ENCODE data around the gene ACOT9. TPM values are rescaled to one million over a fixed set of nuclear protein-coding genes. Genes with fewer than 3 reads are reported as not detected.

Gene ACOT9
- total RNA-seq, 2 experiments from 2014 or later, result 22.1 to 23.1 TPM

Other genes starting within 250 kb of the ACOT9 start
- gene PRDX4, start 75.8 kb downstream of the ACOT9 start, total RNA-seq, result 10 to 100 TPM; 46.6 to 46.9 TPM
- gene SAT1, start 39.9 kb upstream of the ACOT9 start, total RNA-seq, result 10 to 100 TPM; 70.5 to 71.8 TPM
- gene APOO, start 164.7 kb upstream of the ACOT9 start, total RNA-seq, result 10 to 100 TPM; 31.7 to 38.5 TPM
- under 1 TPM in 1 of 2 experiments, not detected in 1; 0.24 TPM for gene CXorf58, start 164.7 kb upstream of the ACOT9 start, total RNA-seq

Data from activated naive CD8-positive, alpha-beta T cell treated with anti-CD3 and anti-CD28 coated beads for 36 hours (primary cell).